ENCODE measurements around the gene CCDC69.

Gene CCDC69

GRCh38 chr5:151156507-151157420 lies 67.1 kb downstream of the CCDC69 start:
- no peaks in the 10 kb centered on the region for H3K36me3 ChIP-seq
- H3K4me3 ChIP-seq (ENCODE audit: low read depth, low read length) = peak overlapping the region; percentile 78
- no peak for DNase-seq
- no peaks in the 10 kb centered on the region for H3K27me3 ChIP-seq
- H3K4me1 ChIP-seq = no peaks in the 10 kb centered on the region; the same call in 1 of the 2 replicates
- H3K9me3 ChIP-seq = no peaks in the 10 kb centered on the region
- TF ChIP-seq, protein P1, sequence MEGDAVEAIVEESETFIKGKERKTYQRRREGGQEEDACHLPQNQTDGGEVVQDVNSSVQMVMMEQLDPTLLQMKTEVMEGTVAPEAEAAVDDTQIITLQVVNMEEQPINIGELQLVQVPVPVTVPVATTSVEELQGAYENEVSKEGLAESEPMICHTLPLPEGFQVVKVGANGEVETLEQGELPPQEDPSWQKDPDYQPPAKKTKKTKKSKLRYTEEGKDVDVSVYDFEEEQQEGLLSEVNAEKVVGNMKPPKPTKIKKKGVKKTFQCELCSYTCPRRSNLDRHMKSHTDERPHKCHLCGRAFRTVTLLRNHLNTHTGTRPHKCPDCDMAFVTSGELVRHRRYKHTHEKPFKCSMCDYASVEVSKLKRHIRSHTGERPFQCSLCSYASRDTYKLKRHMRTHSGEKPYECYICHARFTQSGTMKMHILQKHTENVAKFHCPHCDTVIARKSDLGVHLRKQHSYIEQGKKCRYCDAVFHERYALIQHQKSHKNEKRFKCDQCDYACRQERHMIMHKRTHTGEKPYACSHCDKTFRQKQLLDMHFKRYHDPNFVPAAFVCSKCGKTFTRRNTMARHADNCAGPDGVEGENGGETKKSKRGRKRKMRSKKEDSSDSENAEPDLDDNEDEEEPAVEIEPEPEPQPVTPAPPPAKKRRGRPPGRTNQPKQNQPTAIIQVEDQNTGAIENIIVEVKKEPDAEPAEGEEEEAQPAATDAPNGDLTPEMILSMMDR (IDR thresholded peaks at IDR 0.05; ENCODE audit: low read depth, low read length) = no peak

GRCh38 chr5:151155775-151156506 lies 68.0 kb downstream of the CCDC69 start:
- Histone ChIP-seq H3K27me3 (no peaks in the 10 kb centered on the region), H3K4me1 (no peaks in the 10 kb centered on the region; the same call in 1 of the 2 replicates)

DNA sequence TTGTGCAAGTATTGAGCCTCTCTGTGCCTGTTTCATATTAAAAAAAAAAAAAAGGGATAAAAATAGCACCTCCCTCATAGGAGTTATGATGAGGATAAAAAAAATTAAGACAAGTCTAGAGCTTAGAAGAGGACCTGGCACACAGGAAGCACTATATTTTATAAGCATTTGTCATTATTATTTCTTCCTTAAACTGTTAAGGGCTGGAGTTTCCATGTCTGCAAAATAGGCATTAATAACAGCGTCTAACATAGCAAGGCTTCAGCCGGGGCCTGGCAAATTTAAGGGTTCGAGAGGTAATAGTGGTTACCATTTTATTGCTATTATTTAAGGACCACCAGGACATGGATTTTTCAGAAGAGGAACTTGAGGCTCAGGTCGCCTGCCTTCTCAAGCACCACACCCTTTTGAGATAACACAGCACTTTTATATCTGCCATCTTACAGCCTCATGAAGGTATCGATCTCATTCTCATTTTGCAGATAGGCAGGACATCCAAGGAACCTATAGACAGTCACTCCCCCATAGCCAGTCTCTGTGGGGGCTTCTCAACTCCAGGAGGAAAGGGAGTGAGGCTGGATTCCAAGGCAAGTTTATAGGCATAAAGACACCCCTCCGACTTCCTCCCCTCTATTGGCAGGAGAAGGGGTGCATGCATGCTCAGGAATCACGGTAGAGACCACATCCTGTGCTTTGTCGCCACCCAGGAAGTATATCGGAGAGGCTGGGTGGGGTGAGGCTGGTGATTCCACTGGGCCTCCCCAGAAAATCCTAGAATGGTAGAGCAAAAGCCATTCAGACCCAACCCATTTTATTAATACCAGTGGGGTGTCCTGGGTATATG lies 68.7 kb downstream of the CCDC69 start:
- Histone ChIP-seq H3K9me3 (no peaks in the 10 kb centered on the region), H3K4me3 (ENCODE audit: low read depth, low read length) (no peak overlapping the region), H3K27me3 (no peaks in the 10 kb centered on the region), H3K4me1 (no peaks in the 10 kb centered on the region; the same call in 1 of the 2 replicates), H3K36me3 (no peaks in the 10 kb centered on the region)
- TF ChIP-seq, protein P1 (IDR thresholded peaks at IDR 0.05; ENCODE audit: low read depth, low read length) = no peak
- DNase-seq = no peak

More at GRCh38 chr5:151155775-151156506, 68.0 kb downstream of the CCDC69 start:
- Histone ChIP-seq H3K36me3 (no peaks in the 10 kb centered on the region), H3K9me3 (no peaks in the 10 kb centered on the region), H3K4me3 (ENCODE audit: low read depth, low read length) (peak overlapping the region; percentile 78)
- TF ChIP-seq, protein P1 (IDR thresholded peaks at IDR 0.05; ENCODE audit: low read depth, low read length) = peak; percentile 16; the same call in 1 of the 2 replicates
- DNase-seq = peak; percentile 65

DNA sequence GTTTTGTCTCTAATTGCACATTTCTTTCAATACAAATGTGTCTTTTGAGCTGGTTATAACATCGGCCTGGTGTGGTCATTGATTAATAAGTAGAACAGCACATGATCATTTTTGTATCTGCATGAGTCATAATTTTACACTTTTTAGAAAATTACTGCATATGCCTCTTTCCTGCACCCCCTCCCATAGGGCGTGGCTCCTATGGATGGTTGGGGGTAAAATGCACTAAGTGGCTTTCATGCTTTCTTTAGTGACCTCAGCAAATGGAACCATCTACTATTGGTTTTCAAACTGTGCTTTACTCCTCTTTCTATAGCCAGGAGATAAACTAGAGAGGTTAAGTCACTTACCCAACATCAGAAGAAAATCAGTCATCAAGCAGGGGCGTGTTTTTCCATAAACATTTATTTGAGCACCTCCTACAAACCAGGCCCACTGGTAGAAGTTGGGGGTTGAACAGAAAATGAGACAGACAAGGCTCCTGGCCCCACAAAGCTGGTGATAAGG lies 70.1 kb downstream of the CCDC69 start:
- TF ChIP-seq, protein P1 (IDR thresholded peaks at IDR 0.05; ENCODE audit: low read depth, low read length) = no peak
- no peaks in the 10 kb centered on the region for H3K36me3 ChIP-seq
- H3K9me3 ChIP-seq = no peaks in the 10 kb centered on the region
- no peaks in the 10 kb centered on the region for H3K27me3 ChIP-seq
- H3K4me3 ChIP-seq (ENCODE audit: low read depth, low read length) = no peak overlapping the region
- no peaks in the 10 kb centered on the region; the same call in 1 of the 2 replicates for H3K4me1 ChIP-seq
- no peak for DNase-seq

DNA sequence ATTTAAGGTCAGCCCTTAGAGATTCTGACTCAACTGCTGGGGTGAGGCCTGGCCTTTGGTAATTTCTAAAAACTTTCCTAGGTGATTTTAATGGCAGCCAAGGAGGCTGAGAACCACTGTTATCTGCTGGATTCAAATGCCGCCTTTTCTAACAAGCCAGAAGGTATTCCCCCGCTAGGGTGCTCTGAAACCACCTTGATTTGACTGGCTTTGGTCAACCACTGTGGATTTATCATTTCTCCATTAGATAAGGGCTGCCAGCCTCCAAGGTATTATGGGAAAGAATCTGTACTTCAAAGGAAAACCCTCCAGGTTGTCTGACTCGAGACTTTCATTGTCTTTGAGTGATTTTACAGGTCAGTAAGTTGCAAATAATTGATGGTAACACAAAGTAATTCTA lies 70.6 kb downstream of the CCDC69 start:
- Histone ChIP-seq H3K4me3 (ENCODE audit: low read depth, low read length) (no peak overlapping the region), H3K36me3 (no peaks in the 10 kb centered on the region), H3K27me3 (no peaks in the 10 kb centered on the region), H3K4me1 (no peaks in the 10 kb centered on the region; the same call in 1 of the 2 replicates), H3K9me3 (no peaks in the 10 kb centered on the region)
- DNase-seq = no peak
- TF ChIP-seq, protein P1 (IDR thresholded peaks at IDR 0.05; ENCODE audit: low read depth, low read length) = no peak

All from BE2C (cell line).